ENCODE measurements around the gene ACER3.

Gene ACER3

GRCh38 chr11:77068457-77069335 lies 208.0 kb downstream of the ACER3 start:
- no peak for DNase-seq (ENCODE audit: extremely low spot score, insufficient read length, low read depth)
- no peak for FAIRE-seq

DNA sequence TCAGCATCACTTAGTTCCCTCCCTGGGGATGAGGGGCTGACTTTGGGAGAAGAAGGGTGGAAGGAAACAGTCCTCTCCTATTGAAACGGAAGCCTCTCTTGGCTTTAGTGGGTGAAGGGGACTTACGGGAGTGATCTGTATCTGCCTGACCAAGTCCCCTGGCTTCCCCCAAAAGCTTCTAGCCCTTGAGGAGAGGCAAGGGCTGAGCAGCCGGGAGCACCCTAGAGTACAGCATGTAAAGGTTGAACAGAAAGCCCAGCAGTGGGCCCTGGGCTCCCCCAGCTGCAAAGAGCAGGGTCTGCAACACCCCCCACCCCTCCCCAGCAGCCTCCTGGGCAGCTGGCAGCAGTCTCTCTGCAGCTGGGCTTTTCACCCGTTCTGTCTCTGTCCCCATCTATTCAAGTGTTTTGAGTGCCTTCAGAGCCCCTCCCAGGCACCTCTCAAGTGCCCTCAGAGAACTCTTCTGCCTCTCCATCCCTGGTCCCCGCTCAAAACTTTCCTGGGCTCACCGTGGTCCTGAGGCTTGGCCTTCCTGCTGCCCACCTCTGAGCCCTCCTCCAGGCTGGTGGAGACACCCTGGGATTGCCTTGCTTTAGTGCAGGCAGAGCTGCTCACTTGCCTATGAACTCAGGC lies 208.7 kb downstream of the ACER3 start:
- DNase-seq (ENCODE audit: extremely low spot score, insufficient read length, low read depth): no peak
- no peak for FAIRE-seq

- DNase-seq (ENCODE audit: extremely low spot score, insufficient read length, low read depth) (no peak), FAIRE-seq (no peak)
These were observed 209.4 kb downstream of the ACER3 start for GRCh38 chr11:77069969-77070582.

DNA sequence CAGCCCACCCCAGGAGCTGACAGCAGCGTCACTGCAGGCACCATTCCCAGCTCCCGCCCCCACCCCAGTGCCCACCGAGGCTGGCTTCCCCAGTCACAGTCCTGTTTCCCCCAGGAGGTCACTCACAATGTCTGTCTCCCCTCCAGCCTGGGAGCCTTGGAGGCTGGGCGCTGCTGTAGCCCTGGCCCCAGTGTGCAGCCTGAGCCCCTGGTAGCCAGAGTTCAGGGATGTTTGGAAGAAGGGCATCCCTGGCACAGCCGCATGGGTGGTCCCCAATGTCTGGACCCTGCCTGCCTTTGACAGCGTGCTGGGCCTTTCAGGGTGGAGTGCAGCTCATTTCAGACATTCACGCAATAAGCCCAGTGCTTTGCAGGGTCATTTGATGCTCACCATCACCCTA lies 210.4 kb downstream of the ACER3 start:
- no peak for FAIRE-seq
- no peak for DNase-seq (ENCODE audit: extremely low spot score, insufficient read length, low read depth)

- DNase-seq (ENCODE audit: extremely low spot score, insufficient read length, low read depth): no peak
- no peak for FAIRE-seq
These were observed 211.2 kb downstream of the ACER3 start for GRCh38 chr11:77071671-77072605.

DNA sequence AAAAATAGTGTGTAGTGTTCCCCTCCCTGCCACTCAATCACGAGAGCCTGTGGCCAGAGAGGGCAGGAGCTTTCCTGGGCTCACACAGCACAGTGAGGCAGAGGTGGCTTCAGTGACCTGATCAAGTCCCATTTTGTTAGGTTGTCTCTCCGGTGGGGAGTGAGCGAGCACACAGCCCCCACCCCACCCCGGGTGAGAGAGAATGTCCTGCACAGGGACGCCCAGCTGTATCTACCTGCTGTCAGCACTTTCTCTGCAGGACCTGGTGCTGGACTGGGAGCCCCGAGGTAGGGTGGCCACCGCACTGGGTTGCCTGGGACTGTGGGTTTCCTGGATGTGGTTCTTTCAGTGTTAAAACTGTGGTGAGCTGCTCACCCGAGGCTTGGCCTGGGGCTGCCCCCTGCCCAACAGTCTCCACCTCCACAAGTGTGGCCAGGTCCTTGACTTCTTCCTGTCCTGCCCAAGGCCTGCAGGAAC lies 212.2 kb downstream of the ACER3 start:
- no peak for DNase-seq (ENCODE audit: extremely low spot score, insufficient read length, low read depth)
- FAIRE-seq: no peak

GRCh38 chr11:77073328-77074001 lies 212.7 kb downstream of the ACER3 start:
- FAIRE-seq: no peak
- DNase-seq (ENCODE audit: extremely low spot score, insufficient read length, low read depth): no peak

- DNase-seq (ENCODE audit: extremely low spot score, insufficient read length, low read depth): no peak
- FAIRE-seq: no peak
These were observed 213.5 kb downstream of the ACER3 start for GRCh38 chr11:77074205-77074604.

- FAIRE-seq (no peak), DNase-seq (ENCODE audit: extremely low spot score, insufficient read length, low read depth) (no peak)
These were observed 214.0 kb downstream of the ACER3 start for GRCh38 chr11:77074626-77075221.

DNA sequence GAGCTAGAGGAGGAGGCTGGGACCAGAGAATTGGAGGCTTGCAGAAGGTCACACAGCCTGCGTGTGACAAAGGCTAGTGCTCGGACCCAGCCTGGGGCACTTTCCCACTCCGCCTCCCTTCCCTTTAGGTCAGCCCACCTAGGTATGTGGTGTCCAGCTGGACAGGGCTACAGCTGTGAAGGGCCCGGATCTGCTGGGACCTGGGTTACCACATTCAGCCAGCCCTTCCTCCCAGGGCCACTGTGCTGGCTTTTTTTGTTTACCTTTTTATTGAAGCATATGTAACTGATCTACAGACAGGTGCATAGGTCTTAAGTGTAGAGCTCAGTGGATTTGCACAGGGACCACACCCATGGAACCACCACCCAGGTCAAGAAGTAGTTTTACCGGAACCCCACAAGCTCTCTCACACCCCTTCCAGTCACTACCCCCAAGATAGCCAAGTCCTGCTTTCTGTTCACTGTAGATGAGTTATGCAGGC lies 214.7 kb downstream of the ACER3 start:
- no peak for FAIRE-seq
- no peak for DNase-seq (ENCODE audit: extremely low spot score, insufficient read length, low read depth)
